H1 (cell line): ENCODE data around the gene SUMF1. TPM values are rescaled to one million over a fixed set of nuclear protein-coding genes. Genes with fewer than 3 reads are reported as not detected.

ENCODE experiments used
- CTCF ChIA-PET: fragments of 300-600 bp; sonication (Branson Sonifier 250); formaldehyde crosslinking; loops from one replicate; lab custom pipeline; 2021; ENCODE audit not compliant: partially characterized antibody; lab: Charles Lee
- POLR2A ChIA-PET: fragments of 300-600 bp; sonication (Branson Sonifier 250); formaldehyde crosslinking; loops from one replicate; lab custom pipeline; 2021; ENCODE audit warnings: inconsistent platforms; ENCODE audit not compliant: partially characterized antibody; lab: Charles Lee
- DNase-seq, 2 experiments: peaks; one replicate each; pipeline versions ENCODE4 v3.0.0 to v3.0.0-alpha.2; 2010 to 2022; ENCODE audit warnings: low spot score in 2 of 2, low read depth in 1 of 2, mixed read lengths in 1 of 2
- FAIRE-seq: peaks from 2 replicates; lab custom pipeline; 2011; peaks lifted over from hg19 to GRCh38; lab: Jason Lieb, UNC
- H2AFZ ChIP-seq: 2 replicates; pipeline ENCODE4 v1.8.1; 2012; ENCODE audit warnings: low read length, inconsistent platforms
- H2AK5ac ChIP-seq: 2 replicates; pipeline ENCODE4 v1.6.1; 2013; ENCODE audit warnings: low read depth, low read length
- H2BK120ac ChIP-seq: replicated peaks from 2 replicates; pipeline ENCODE3; 2013; ENCODE audit warnings: low read depth, low read length, inconsistent platforms
- H2BK12ac ChIP-seq: 2 replicates; pipeline ENCODE4 v1.6.1; 2013; ENCODE audit warnings: low read depth, low read length
- H2BK15ac ChIP-seq: 2 replicates; pipeline ENCODE4 v1.6.1; 2013; ENCODE audit warnings: low read length
- H2BK20ac ChIP-seq: 2 replicates; pipeline ENCODE4 v1.6.1; 2013; ENCODE audit warnings: low read length
- H2BK5ac ChIP-seq: 2 replicates; pipeline ENCODE4 v1.6.1; 2013; ENCODE audit warnings: low read depth, low read length
- H3K14ac ChIP-seq: 2 replicates; pipeline ENCODE4 v1.6.1; 2013; ENCODE audit warnings: inconsistent platforms; ENCODE audit not compliant: insufficient read length
- H3K18ac ChIP-seq: 2 replicates; pipeline ENCODE4 v1.6.1; 2013; ENCODE audit warnings: low read length; ENCODE audit errors: extremely low read depth
- H3K23ac ChIP-seq: 2 replicates; pipeline ENCODE4 v1.6.1; 2013; ENCODE audit warnings: inconsistent platforms; ENCODE audit not compliant: insufficient read length
- H3K23me2 ChIP-seq: 2 replicates; pipeline ENCODE4 v1.6.1; 2013; ENCODE audit warnings: low read depth, low read length
- H3K27ac ChIP-seq: 2 replicates; pipeline ENCODE4 v1.6.1; 2011; ENCODE audit warnings: low read depth, low read length, inconsistent platforms
- H3K27me3 ChIP-seq, 4 experiments: replicated peaks in 1 of 4; 1 replicate in 1 of 4; 2 replicates in 3 of 4; pipeline versions ENCODE4 v1.6.1 to v1.8.1; 2011 to 2013; ENCODE audit warnings: low read length in 3 of 4, mild to moderate bottlenecking in 3 of 4, inconsistent platforms in 2 of 4, mixed read lengths in 2 of 4, moderate library complexity in 1 of 4; ENCODE audit not compliant: control insufficient read depth in 3 of 4, insufficient read depth in 3 of 4; ENCODE audit errors: extremely low read depth in 1 of 4
- H3K36me3 ChIP-seq, 4 experiments: 2 replicates each; pipeline versions ENCODE4 v1.6.1 to v1.8.1; 2011 to 2013; ENCODE audit warnings: mild to moderate bottlenecking in 4 of 4, low read length in 3 of 4, moderate library complexity in 2 of 4, control low read depth in 1 of 4, inconsistent platforms in 1 of 4; ENCODE audit not compliant: insufficient read depth in 4 of 4, control insufficient read depth in 2 of 4
- H3K4ac ChIP-seq: replicated peaks from 2 replicates; pipeline ENCODE3; 2013; ENCODE audit warnings: low read length, low read depth, mixed read lengths, inconsistent platforms; ENCODE audit not compliant: insufficient read length
- H3K4me1 ChIP-seq, 4 experiments: replicated peaks in 1 of 4; 1 replicate in 1 of 4; 2 replicates in 3 of 4; pipeline versions ENCODE4 v1.6.1 to v1.8.1; 2011 to 2013; ENCODE audit warnings: low read length in 3 of 4, inconsistent platforms in 2 of 4, mixed read lengths in 1 of 4; ENCODE audit not compliant: insufficient read depth in 4 of 4, control insufficient read depth in 3 of 4
- H3K4me2 ChIP-seq, 2 experiments: 2 replicates each; pipeline versions ENCODE4 v1.6.1 to v1.8.1; 2011 to 2013; ENCODE audit warnings: low read depth in 2 of 2, low read length in 2 of 2, control low read depth in 1 of 2, inconsistent platforms in 1 of 2, mild to moderate bottlenecking in 1 of 2; ENCODE audit not compliant: insufficient read depth in 1 of 2
- H3K4me3 ChIP-seq, 4 experiments: fragments of 200-600, 300-600 bp in 1 of 4; sonication (generic), shearing (Covaris generic), sonication (Bioruptor Twin) in 1 of 4; 2 replicates each; pipeline versions ENCODE4 v1.5.1 to v1.8.1; 2011 to 2016; ENCODE audit warnings: low read length in 4 of 4, low read depth in 3 of 4, control low read depth in 2 of 4, inconsistent platforms in 2 of 4, mild to moderate bottlenecking in 2 of 4, mixed read lengths in 1 of 4, moderate library complexity in 1 of 4; ENCODE audit not compliant: insufficient read depth in 2 of 4; ENCODE audit errors: extremely low read depth in 1 of 4
- H3K56ac ChIP-seq: replicated peaks from 2 replicates; pipeline ENCODE3; 2013; ENCODE audit warnings: low read depth, mild to moderate bottlenecking, mixed read lengths, low read length, inconsistent platforms; ENCODE audit not compliant: insufficient read length
- H3K79me1 ChIP-seq: 2 replicates; pipeline ENCODE4 v1.6.1; 2013; ENCODE audit warnings: low read depth, low read length, control low read depth
- H3K79me2 ChIP-seq, 2 experiments: 2 replicates each; pipeline versions ENCODE4 v1.6.1 to v1.8.1; 2012 to 2013; ENCODE audit warnings: low read length in 2 of 2, mild to moderate bottlenecking in 2 of 2, inconsistent platforms in 1 of 2; ENCODE audit not compliant: insufficient read depth in 2 of 2, control insufficient read depth in 1 of 2
- H3K9ac ChIP-seq, 4 experiments: replicated peaks in 1 of 4; 1 replicate in 1 of 4; 2 replicates in 3 of 4; pipeline versions ENCODE4 v1.6.1 to v1.8.1; 2011 to 2013; ENCODE audit warnings: low read depth in 3 of 4, low read length in 3 of 4, control low read depth in 2 of 4, mild to moderate bottlenecking in 2 of 4, moderate library complexity in 2 of 4, inconsistent platforms in 1 of 4; ENCODE audit errors: extremely low read depth in 1 of 4
- H3K9me3 ChIP-seq, 2 experiments: 2 replicates each; pipeline versions ENCODE4 v1.6.1 to v1.8.1; 2012 to 2013; ENCODE audit warnings: mild to moderate bottlenecking in 2 of 2, moderate library complexity in 2 of 2, control low read depth in 1 of 2, inconsistent platforms in 1 of 2, low read depth in 1 of 2, low read length in 1 of 2, mixed read lengths in 1 of 2; ENCODE audit not compliant: insufficient read depth in 2 of 2
- H4K20me1 ChIP-seq, 2 experiments: replicated peaks in 1 of 2; 2 replicates each; pipeline versions ENCODE3 to v1.8.1; 2011 to 2013; ENCODE audit warnings: inconsistent platforms in 2 of 2, low read length in 2 of 2, mild to moderate bottlenecking in 1 of 2; ENCODE audit not compliant: insufficient read depth in 2 of 2, control insufficient read depth in 1 of 2
- H4K5ac ChIP-seq: 2 replicates; pipeline ENCODE4 v1.6.1; 2013; ENCODE audit warnings: low read length, low read depth, mixed read lengths, inconsistent platforms; ENCODE audit not compliant: insufficient read length
- H4K8ac ChIP-seq: 2 replicates; pipeline ENCODE4 v1.8.0; 2013; ENCODE audit warnings: mild to moderate bottlenecking, moderate library complexity, low read length, inconsistent platforms; ENCODE audit not compliant: insufficient read depth; ENCODE audit errors: extremely low read depth
- H4K91ac ChIP-seq: replicated peaks from 2 replicates; pipeline ENCODE3; 2013; ENCODE audit warnings: low read length, mixed read lengths, inconsistent platforms; ENCODE audit not compliant: insufficient read length
- ATF3 ChIP-seq: IDR thresholded peaks from 2 replicates; pipeline ENCODE4 v1.6.1; 2011; ENCODE audit warnings: low read depth, mild to moderate bottlenecking, low read length; ENCODE audit not compliant: insufficient read depth
- BRCA1 ChIP-seq: IDR thresholded peaks from 2 replicates; pipeline ENCODE4 v1.6.1; 2012; ENCODE audit warnings: low read depth, low read length, improper control_type of control experiment
- CBX5 ChIP-seq: fragments of 300-800, 300-1000 bp; sonication (generic); IDR thresholded peaks from 2 replicates; pipeline ENCODE4 v1.7.1; 2016; ENCODE audit warnings: antibody characterized with exemption, low read length, low read depth
- CHD1 ChIP-seq: IDR thresholded peaks from 2 replicates; pipeline ENCODE4 v1.6.1; 2012; ENCODE audit warnings: low read depth, low read length, improper control_type of control experiment
- EGR1 ChIP-seq: IDR thresholded peaks from 2 replicates; pipeline ENCODE4 v1.6.1; 2011; ENCODE audit warnings: low read depth, low read length, borderline replicate concordance
- FOSL1 ChIP-seq: IDR thresholded peaks from 2 replicates; pipeline ENCODE4 v1.6.1; 2011; ENCODE audit warnings: mild to moderate bottlenecking, low read depth, low read length, moderate library complexity; ENCODE audit not compliant: insufficient read depth
- JUND ChIP-seq: IDR thresholded peaks from 2 replicates; pipeline ENCODE4 v1.6.1; 2011; ENCODE audit warnings: mild to moderate bottlenecking, improper control_type of control experiment, low read length
- NANOG ChIP-seq: IDR thresholded peaks from 2 replicates; pipeline ENCODE4 v1.6.1; 2011; ENCODE audit warnings: low read length, low read depth, mild to moderate bottlenecking, inconsistent platforms; ENCODE audit not compliant: insufficient read depth, poor library complexity, severe bottlenecking
- POLR2A ChIP-seq, 2 experiments: IDR thresholded peaks; 1 replicate in 1 of 2; 2 replicates in 1 of 2; pipeline ENCODE4 v1.6.1; 2011; ENCODE audit warnings: low read depth in 2 of 2, low read length in 2 of 2, mild to moderate bottlenecking in 2 of 2; ENCODE audit errors: control extremely low read depth in 1 of 2
- RNF2 ChIP-seq: fragments of 200-900, 300-1000 bp; sonication (generic); IDR thresholded peaks from 2 replicates; pipeline ENCODE4 v1.7.1; 2016; ENCODE audit warnings: borderline replicate concordance, low read depth, mild to moderate bottlenecking, antibody characterized with exemption, low read length; ENCODE audit not compliant: poor library complexity, severe bottlenecking; ENCODE audit errors: missing control alignments
- SIRT6 ChIP-seq: IDR thresholded peaks from one replicate; pipeline ENCODE4 v1.7.1; 2012; ENCODE audit warnings: low read length, inconsistent platforms
- SIX5 ChIP-seq: IDR thresholded peaks from 2 replicates; pipeline ENCODE4 v1.6.1; 2011; ENCODE audit warnings: mild to moderate bottlenecking, low read depth, low read length
- SP2 ChIP-seq: IDR thresholded peaks from 2 replicates; pipeline ENCODE4 v1.6.1; 2012; ENCODE audit warnings: mild to moderate bottlenecking, low read length, inconsistent platforms
- SRF ChIP-seq: IDR thresholded peaks from 2 replicates; pipeline ENCODE4 v1.6.1; 2011; ENCODE audit warnings: mild to moderate bottlenecking, low read depth, low read length, moderate library complexity
- WGBS, 2 experiments: shearing (Covaris generic) in 1 of 2; methylation state at CpG; one replicate each; pipeline versions ENCODE4 v1.1.6 to v1.1.7; 2013 to 2015; ENCODE audit warnings: low lambda C conversion rate in 2 of 2, mixed read lengths in 2 of 2, inconsistent platforms in 1 of 2, low coverage in 1 of 2, missing lambda C conversion rate in 1 of 2; ENCODE audit not compliant: insufficient replicate concordance in 2 of 2, insufficient coverage in 1 of 2, insufficient read length in 1 of 2; ENCODE audit errors: extremely low coverage in 1 of 2, missing lambda C conversion rate in 1 of 2; 5-methylcytosine and 5-hydroxymethylcytosine counted together
- polyA plus RNA-seq, 7 experiments: library from polyadenylated mRNA; depleted of rRNA in 3 of 7; stranded (reverse) in 5 of 7; unstranded in 2 of 7; fragments of >200 nt in 5 of 7; fragments of 200-250 nt in 2 of 7; gene quantifications; 1 replicate in 5 of 7; 2 replicates in 1 of 7; 4 replicates in 1 of 7; pipeline versions ENCODE4 v1.2.1 to v1.2.3, GENCODE V29; 2011 to 2013; ENCODE audit warnings: missing spikeins in 2 of 7, mixed read lengths in 2 of 7
- total RNA-seq: library from RNA; stranded (reverse); fragmentation: NEBNext Ultra II Directional; extraction: Animal tissue kit (Norgen Biotek cat#: 25700); gene quantifications from 2 replicates; pipeline ENCODE4 v1.2.1, GENCODE V29; 2021

SUMF1 gene
- total and polyA plus RNA-seq, 2 of the 8 experiments (the other 6 are each of a cell fraction or from before 2014, with no cell fraction given): 12.5 to 15.0 TPM

GRCh38 chr3:4426782-4427344 is 40.2 kb downstream of the SUMF1 start:
- no peak overlapping the region for H3K23ac ChIP-seq
- 78% methylated on average over 4 of the region's 4 CpGs; no CpG with 5 or more reads in 1 of the 2 experiments for WGBS, 2 experiments
- no peak overlapping the region for H3K27ac ChIP-seq
- no peak overlapping the region for H2AK5ac ChIP-seq
- no peak overlapping the region for H2BK120ac ChIP-seq
- no peak overlapping the region for H4K91ac ChIP-seq
- H3K4ac ChIP-seq: no peak overlapping the region
- H2BK12ac ChIP-seq: no peak overlapping the region
- no peak overlapping the region for H2AFZ ChIP-seq
- H4K8ac ChIP-seq: no peak overlapping the region
- H3K56ac ChIP-seq: no peak overlapping the region
- no peak overlapping the region for H2BK20ac ChIP-seq
- DNase-seq (no peak), FAIRE-seq (no peak)
- peaks cover 0 to 5% (median 0%) of the 10 kb centered on the region in 4 experiments; a peak in 1 of 8 replicates for H3K36me3 ChIP-seq
- H4K5ac ChIP-seq: no peak overlapping the region
- no peaks in the 10 kb centered on the region for H3K79me1 ChIP-seq
- H3K27me3 ChIP-seq: no peaks in the 10 kb centered on the region; a peak in 2 of 7 replicates
- no peak overlapping the region for H2BK15ac ChIP-seq
- CTCF ChIA-PET: interaction anchor here (1.1 to 1.8 kb wide), 2 partner anchors 21 to 207 kb away, joined by 3 to 5 read pairs; no protein-coding TSS in a partner anchor
- H3K4me2 ChIP-seq: no peak overlapping the region
- H3K9ac ChIP-seq: no peak overlapping the region
- no peaks in the 10 kb centered on the region for H3K23me2 ChIP-seq
- H3K79me2 ChIP-seq: no peaks in the 10 kb centered on the region
- no peak overlapping the region for H3K14ac ChIP-seq
- no peak overlapping the region for H3K18ac ChIP-seq
- no peak overlapping the region for H3K4me3 ChIP-seq
- peaks cover 0 to 5% (median under 1%) of the 10 kb centered on the region in 4 experiments; a peak in 4 of 7 replicates for H3K4me1 ChIP-seq
- no peak overlapping the region for H2BK5ac ChIP-seq
- H4K20me1 ChIP-seq: no peaks in the 10 kb centered on the region
- POLR2A ChIA-PET: interaction anchor here (0.7 kb wide), 1 partner anchor 41 kb away, joined by 3 read pairs; no protein-coding TSS in a partner anchor
- no peaks in the 10 kb centered on the region for H3K9me3 ChIP-seq
- TF ChIP-seq ATF3 (no peak), EGR1 (no peak), CBX5 (no peak), SP2 (no peak), FOSL1 (no peak), SRF (no peak), CHD1 (no peak), BRCA1 (no peak), POLR2A (IDR thresholded peaks at IDR 0.05; ENCODE audit: control extremely low read depth in 1 of 2, low read depth in 2 of 2, low read length in 2 of 2) (no peak), NANOG (no peak), JUND (no peak), RNF2 (no peak), SIX5 (no peak), SIRT6 (no peak)
